ENCODE results near the gene DNMT3A.

DNMT3A gene

GRCh38 chr2:25356088-25356487 lies 14.4 kb upstream of the DNMT3A start:
- Histone ChIP-seq H3K36me3 (ENCODE audit: insufficient read depth, low read length) (no peaks in the 10 kb centered on the region), H3K9me2 (replicated peaks; ENCODE audit: low read depth, low read length) (no peaks in the 10 kb centered on the region), H3K4me2 (ENCODE audit: low read depth, low read length, poor library complexity, severe bottlenecking) (no peak overlapping the region), H3K79me2 (ENCODE audit: insufficient read depth, low read length) (no peaks in the 10 kb centered on the region), H3K4me3 (ENCODE audit: low read length, poor library complexity, severe bottlenecking) (no peak overlapping the region), H2AFZ (ENCODE audit: low read length) (no peak overlapping the region), H3K4me1 (ENCODE audit: insufficient read depth, low read length, poor library complexity, severe bottlenecking) (no peaks in the 10 kb centered on the region), H3F3A (ENCODE audit: low read depth) (no peaks in the 10 kb centered on the region), H3K27me3 (ENCODE audit: insufficient read depth, low read length, poor library complexity, severe bottlenecking) (no peaks in the 10 kb centered on the region), H4K20me1 (ENCODE audit: insufficient read depth, low read length, poor library complexity, severe bottlenecking) (no peaks in the 10 kb centered on the region), H3K9me3 (ENCODE audit: insufficient read depth, low read depth, low read length) (no peaks in the 10 kb centered on the region), H3K9ac (ENCODE audit: low read depth, low read length, poor library complexity, severe bottlenecking) (no peak overlapping the region)
- no peak for TF ChIP-seq EZH2phosphoT487 (IDR thresholded peaks at IDR 0.05; ENCODE audit: borderline replicate concordance)
- TF ChIP-seq CTCF (conservative IDR thresholded peaks at IDR 0.05; ENCODE audit: low read length) = no peak

GRCh38 chr2:25355270-25355669 lies 13.5 kb upstream of the DNMT3A start:
- Histone ChIP-seq H3K4me3 (ENCODE audit: low read length, poor library complexity, severe bottlenecking) (no peak overlapping the region), H4K20me1 (ENCODE audit: insufficient read depth, low read length, poor library complexity, severe bottlenecking) (no peaks in the 10 kb centered on the region), H3K9ac (ENCODE audit: low read depth, low read length, poor library complexity, severe bottlenecking) (no peak overlapping the region), H3F3A (ENCODE audit: low read depth) (no peaks in the 10 kb centered on the region), H3K4me2 (ENCODE audit: low read depth, low read length, poor library complexity, severe bottlenecking) (no peak overlapping the region), H3K9me3 (ENCODE audit: insufficient read depth, low read depth, low read length) (no peaks in the 10 kb centered on the region), H3K4me1 (ENCODE audit: insufficient read depth, low read length, poor library complexity, severe bottlenecking) (no peaks in the 10 kb centered on the region), H3K36me3 (ENCODE audit: insufficient read depth, low read length) (no peaks in the 10 kb centered on the region), H3K9me2 (replicated peaks; ENCODE audit: low read depth, low read length) (no peaks in the 10 kb centered on the region), H3K79me2 (ENCODE audit: insufficient read depth, low read length) (no peaks in the 10 kb centered on the region), H2AFZ (ENCODE audit: low read length) (no peak overlapping the region), H3K27me3 (ENCODE audit: insufficient read depth, low read length, poor library complexity, severe bottlenecking) (no peaks in the 10 kb centered on the region)
- TF ChIP-seq CTCF (conservative IDR thresholded peaks at IDR 0.05; ENCODE audit: low read length) (no peak), EZH2phosphoT487 (IDR thresholded peaks at IDR 0.05; ENCODE audit: borderline replicate concordance) (no peak)

DNA sequence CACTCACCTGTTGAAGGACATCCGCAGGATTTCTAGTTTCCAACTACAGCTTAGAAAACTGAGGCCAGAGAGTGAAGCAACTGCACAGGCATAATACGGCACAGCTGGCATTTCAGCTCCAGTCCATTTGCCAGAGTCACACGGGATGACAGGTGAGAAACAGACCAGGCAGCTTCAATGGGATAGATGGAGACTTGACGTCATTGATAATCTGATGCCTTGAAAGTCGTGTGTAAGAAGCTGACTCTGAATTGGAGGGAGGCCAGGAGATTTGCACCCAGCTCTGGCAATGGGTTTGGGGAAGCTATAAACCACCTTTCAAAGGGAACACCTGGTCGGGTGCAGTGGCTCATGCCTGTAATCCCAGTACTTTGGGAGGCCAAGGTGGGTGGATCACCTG lies 12.4 kb upstream of the DNMT3A start:
- H3K9ac ChIP-seq (ENCODE audit: low read depth, low read length, poor library complexity, severe bottlenecking) = no peak overlapping the region
- no peaks in the 10 kb centered on the region for H3K27me3 ChIP-seq (ENCODE audit: insufficient read depth, low read length, poor library complexity, severe bottlenecking)
- TF ChIP-seq EZH2phosphoT487 (IDR thresholded peaks at IDR 0.05; ENCODE audit: borderline replicate concordance) = no peak
- TF ChIP-seq CTCF (conservative IDR thresholded peaks at IDR 0.05; ENCODE audit: low read length) = no peak
- H2AFZ ChIP-seq (ENCODE audit: low read length) = no peak overlapping the region
- H3K4me1 ChIP-seq (ENCODE audit: insufficient read depth, low read length, poor library complexity, severe bottlenecking) = no peaks in the 10 kb centered on the region
- H3K9me3 ChIP-seq (ENCODE audit: insufficient read depth, low read depth, low read length) = no peaks in the 10 kb centered on the region
- no peak overlapping the region for H3K4me2 ChIP-seq (ENCODE audit: low read depth, low read length, poor library complexity, severe bottlenecking)
- H3K9me2 ChIP-seq (replicated peaks; ENCODE audit: low read depth, low read length) = no peaks in the 10 kb centered on the region
- no peaks in the 10 kb centered on the region for H3K36me3 ChIP-seq (ENCODE audit: insufficient read depth, low read length)
- no peaks in the 10 kb centered on the region for H3F3A ChIP-seq (ENCODE audit: low read depth)
- no peaks in the 10 kb centered on the region for H4K20me1 ChIP-seq (ENCODE audit: insufficient read depth, low read length, poor library complexity, severe bottlenecking)
- H3K4me3 ChIP-seq (ENCODE audit: low read length, poor library complexity, severe bottlenecking) = no peak overlapping the region
- no peaks in the 10 kb centered on the region for H3K79me2 ChIP-seq (ENCODE audit: insufficient read depth, low read length)

Measured in Loucy (cell line).